ENCODE measurements around the gene RTN4RL1. TPM values are rescaled to one million over a fixed set of nuclear protein-coding genes. Genes with fewer than 3 reads are reported as not detected.

The RTN4RL1 gene
- total RNA-seq (34.3 and 45.4 TPM in 2 replicates), polyA plus RNA-seq (32.2 and 46.2 TPM in 2 replicates)

- H3K9me3 ChIP-seq (ENCODE audit: low read depth) = no peaks in the 10 kb centered on the region
- peaks cover 6% of the 10 kb centered on the region for H3K4me1 ChIP-seq (ENCODE audit: low read depth)
- H3K36me3 ChIP-seq = no peaks in the 10 kb centered on the region
- peak within 1 kb of the TSS; percentile 81 for H3K4me3 ChIP-seq
- DNase-seq (ENCODE audit: low read depth in 1 of 2, low spot score in 1 of 2) = peak; percentile 63 to 92
- H3K27me3 ChIP-seq = peaks cover 10% of the 10 kb centered on the region
- TF ChIP-seq CTCF (IDR thresholded peaks at IDR 0.05; ENCODE audit: low read depth, low read length) = no peak
- H3K27ac ChIP-seq = peak within 1 kb of the TSS; percentile 48
These were observed at the start of gene RTN4RL1 for GRCh38 chr17:2025220-2025621. TSS of gene RTN4RL1 (minus strand) at chr17:2025334. CDS start at chr17:2024865, 469 bp downstream.

- Histone ChIP-seq H3K9me3 (ENCODE audit: low read depth) (no peaks in the 10 kb centered on the region), H3K27ac (peak overlapping the region; percentile 85), H3K4me3 (no peak overlapping the region), H3K36me3 (peaks cover 8% of the 10 kb centered on the region), H3K27me3 (no peaks in the 10 kb centered on the region), H3K4me1 (ENCODE audit: low read depth) (peaks cover 35% of the 10 kb centered on the region)
- no peak for TF ChIP-seq CTCF (IDR thresholded peaks at IDR 0.05; ENCODE audit: low read depth, low read length)
- DNase-seq (ENCODE audit: low read depth in 1 of 2, low spot score in 1 of 2) = no peak
These were observed 49.8 kb upstream of the RTN4RL1 start for GRCh38 chr17:2074919-2075318.

- H3K9me3 ChIP-seq (ENCODE audit: low read depth) = no peaks in the 10 kb centered on the region
- no peaks in the 10 kb centered on the region for H3K27me3 ChIP-seq
- DNase-seq (ENCODE audit: low read depth in 1 of 2, low spot score in 1 of 2) = peak in 1 of 2 donors; percentile 80
- no peaks in the 10 kb centered on the region for H3K36me3 ChIP-seq
- no peak for TF ChIP-seq CTCF (IDR thresholded peaks at IDR 0.05; ENCODE audit: low read depth, low read length)
- H3K27ac ChIP-seq = no peak overlapping the region
- peaks cover 23% of the 10 kb centered on the region for H3K4me1 ChIP-seq (ENCODE audit: low read depth)
- no peak overlapping the region for H3K4me3 ChIP-seq
These were observed 46.5 kb upstream of the RTN4RL1 start for GRCh38 chr17:2071455-2072281.

GRCh38 chr17:2071024-2071385, 45.9 kb upstream of the RTN4RL1 start:
- Histone ChIP-seq H3K4me1 (ENCODE audit: low read depth) (peaks cover 16% of the 10 kb centered on the region), H3K9me3 (ENCODE audit: low read depth) (no peaks in the 10 kb centered on the region), H3K27me3 (no peaks in the 10 kb centered on the region), H3K27ac (no peak overlapping the region), H3K4me3 (no peak overlapping the region), H3K36me3 (no peaks in the 10 kb centered on the region)
- no peak for DNase-seq (ENCODE audit: low read depth in 1 of 2, low spot score in 1 of 2)
- no peak for TF ChIP-seq CTCF (IDR thresholded peaks at IDR 0.05; ENCODE audit: low read depth, low read length)

- Histone ChIP-seq H3K4me1 (ENCODE audit: low read depth) (peaks cover 10% of the 10 kb centered on the region), H3K9me3 (ENCODE audit: low read depth) (no peaks in the 10 kb centered on the region), H3K27ac (no peak overlapping the region), H3K27me3 (no peaks in the 10 kb centered on the region), H3K4me3 (no peak overlapping the region), H3K36me3 (no peaks in the 10 kb centered on the region)
- no peak for DNase-seq (ENCODE audit: low read depth in 1 of 2, low spot score in 1 of 2)
- TF ChIP-seq CTCF (IDR thresholded peaks at IDR 0.05; ENCODE audit: low read depth, low read length) = no peak
These were observed 45.3 kb upstream of the RTN4RL1 start for GRCh38 chr17:2070241-2071023.
